IgD-negative memory B cell (primary cell): ENCODE measurements around the gene SLX9. TPM values are rescaled to one million over a fixed set of nuclear protein-coding genes. Genes with fewer than 3 reads are reported as not detected.
A peak's percentile ranks its signal among the peaks of the same experiment; 100 is the strongest.
"Not testable (repeated sequence)": the region's sequence is repeated elsewhere in the genome, so short reads cannot be mapped to it uniquely, and the experiment has no call there.

Experiments used
- H3K27ac Mint-ChIP-seq, 3 donors: one replicate each; pipeline ENCODE4 v1.8.0; 2020 to 2022; ENCODE audit warnings: mild to moderate bottlenecking in 3 of 3, mixed read lengths in 3 of 3, moderate library complexity in 1 of 3
- H3K27me3 Mint-ChIP-seq: one replicate; pipeline ENCODE4 v1.8.0; 2021; ENCODE audit warnings: mixed read lengths
- H3K36me3 Mint-ChIP-seq: one replicate; pipeline ENCODE4 v1.8.0; 2020; ENCODE audit warnings: mild to moderate bottlenecking, mixed read lengths
- H3K4me1 Mint-ChIP-seq, 3 donors: one replicate each; pipeline ENCODE4 v1.8.0; 2020 to 2022; ENCODE audit warnings: mixed read lengths in 3 of 3, mild to moderate bottlenecking in 1 of 3
- H3K4me3 Mint-ChIP-seq, 4 donors: one replicate each; pipeline ENCODE4 v1.8.0; 2020 to 2022; ENCODE audit warnings: mild to moderate bottlenecking in 4 of 4, mixed read lengths in 4 of 4, moderate library complexity in 3 of 4
- H3K9me3 Mint-ChIP-seq, 3 donors: one replicate each; pipeline ENCODE4 v1.8.0; 2020 to 2021; ENCODE audit warnings: mixed read lengths in 3 of 3, mild to moderate bottlenecking in 1 of 3
- polyA plus RNA-seq: library from polyadenylated mRNA; unstranded; fragments of 300-500 nt; fragmentation: Illumina TruSeq; gene quantifications from one replicate; pipeline ENCODE4 v1.2.3, GENCODE V29; 2021

The SLX9 gene
- polyA plus RNA-seq, 1 donor from 2014 or later: 12.3 TPM

GRCh38 chr21:44907966-44908895, 31.6 kb upstream of the SLX9 start:
- H3K4me1 Mint-ChIP-seq: peaks cover 15 to 44% (median 36%) of the 10 kb centered on the region in 3 donors
- peak overlapping the region in 2 of 4 donors; percentile 57 to 89 for H3K4me3 Mint-ChIP-seq

DNA sequence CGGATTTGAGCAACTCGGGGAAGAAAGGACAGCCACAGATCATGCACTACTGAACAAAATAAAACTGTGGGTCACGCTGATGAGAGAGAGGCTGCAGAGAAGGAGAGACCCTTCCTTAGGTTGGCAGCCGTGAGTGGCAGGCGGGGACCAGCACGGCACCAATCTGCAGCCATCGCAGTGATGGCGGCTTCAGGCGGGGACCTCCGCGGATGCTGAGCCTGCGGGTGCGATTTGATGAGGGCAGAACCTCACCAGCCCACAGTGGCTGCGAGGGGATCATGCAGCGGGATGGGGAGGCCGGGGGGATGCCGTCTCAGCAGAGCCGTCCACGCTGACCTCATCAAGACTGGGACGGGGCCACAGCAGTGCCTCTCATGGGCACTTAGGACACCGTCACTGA, 30.9 kb upstream of the SLX9 start:
- no peaks in the 10 kb centered on the region for H3K9me3 Mint-ChIP-seq
- H3K27ac Mint-ChIP-seq: no peak overlapping the region
- peaks cover 15 to 43% (median 36%) of the 10 kb centered on the region in 3 donors for H3K4me1 Mint-ChIP-seq
- peaks cover 1% of the 10 kb centered on the region for H3K27me3 Mint-ChIP-seq
- peak overlapping the region in 2 of 4 donors; percentile 44 to 89 for H3K4me3 Mint-ChIP-seq
- H3K36me3 Mint-ChIP-seq: peaks cover 4% of the 10 kb centered on the region

More at GRCh38 chr21:44907966-44908895, 31.6 kb upstream of the SLX9 start:
- Mint-ChIP-seq H3K36me3 (peaks cover 4% of the 10 kb centered on the region), H3K27me3 (peaks cover 1% of the 10 kb centered on the region), H3K9me3 (no peaks in the 10 kb centered on the region), H3K27ac (peak overlapping the region in 2 of 3 donors; percentile 44 to 71)

DNA sequence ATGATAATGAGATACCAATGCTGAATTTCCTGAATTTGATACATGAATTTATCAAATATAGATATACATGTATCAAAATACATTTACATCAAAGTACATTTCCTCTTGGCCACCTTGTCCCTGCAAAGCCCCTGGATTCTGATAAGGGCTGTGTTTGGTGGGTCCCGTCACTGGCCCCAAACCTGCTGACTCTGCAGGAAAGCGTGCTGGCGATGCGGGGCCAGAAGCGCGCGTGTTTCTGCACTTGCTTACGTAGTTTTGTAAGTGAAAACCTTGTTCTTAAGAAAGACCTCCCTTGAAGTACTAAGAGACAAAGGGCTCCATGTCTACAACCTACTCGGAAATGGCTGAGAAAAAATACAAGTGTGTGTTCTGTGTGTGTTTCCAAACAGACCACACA, 30.1 kb upstream of the SLX9 start:
- Mint-ChIP-seq H3K27ac (no peak overlapping the region), H3K4me3 (peak overlapping the region in 2 of 4 donors; percentile 57 to 60), H3K36me3 (no peaks in the 10 kb centered on the region), H3K4me1 (peaks cover 21 to 44% (median 37%) of the 10 kb centered on the region in 3 donors), H3K9me3 (no peaks in the 10 kb centered on the region), H3K27me3 (peaks cover 1% of the 10 kb centered on the region)

DNA sequence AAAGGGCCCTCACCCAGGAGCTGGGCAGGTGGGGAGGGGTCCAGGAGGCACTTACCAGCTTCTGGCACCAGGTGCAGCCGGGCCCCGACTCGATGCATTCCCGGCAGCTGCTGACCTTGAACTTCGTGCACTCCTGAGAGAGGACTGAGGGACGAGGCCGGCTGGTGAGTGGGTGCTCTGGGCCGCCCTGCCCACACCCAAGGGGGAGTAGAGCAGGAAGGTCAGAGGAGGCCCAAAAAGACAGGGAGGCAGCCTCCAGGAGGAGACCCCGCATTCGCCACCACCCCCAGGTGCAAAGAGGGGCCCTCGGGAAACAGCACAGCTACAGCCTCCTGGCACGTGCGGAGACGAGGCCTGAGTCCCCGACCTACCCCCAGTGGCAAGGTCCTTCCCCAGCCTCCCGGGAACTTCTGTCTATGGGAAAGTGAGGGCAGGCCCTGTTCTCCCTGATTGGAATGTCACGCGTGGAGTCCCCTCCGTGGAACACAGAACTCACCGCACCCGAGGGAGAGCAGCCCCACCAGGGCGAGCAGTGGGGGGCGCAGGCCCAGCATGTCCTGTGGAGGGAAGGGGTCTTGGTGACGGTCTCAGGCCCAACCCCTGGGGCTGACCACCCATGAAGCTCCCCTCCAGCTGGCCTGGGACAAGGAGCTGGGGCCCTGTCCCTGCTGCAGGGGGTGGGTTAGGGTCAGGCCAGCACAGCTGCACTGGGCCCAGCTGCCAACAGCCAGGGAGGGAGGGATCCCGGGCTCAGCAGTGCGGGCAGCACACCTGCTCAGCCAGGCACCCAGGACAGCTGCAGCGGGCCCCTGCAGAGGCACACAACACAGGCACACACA, 29.4 kb upstream of the SLX9 start:
- Mint-ChIP-seq H3K4me3 (peak overlapping the region in 2 of 4 donors; percentile 51 to 60), H3K27me3 (peaks cover 1% of the 10 kb centered on the region), H3K36me3 (no peaks in the 10 kb centered on the region), H3K4me1 (peaks cover 21 to 48% (median 42%) of the 10 kb centered on the region in 3 donors), H3K27ac (peak overlapping the region in 1 of 3 donors; percentile 60), H3K9me3 (no peaks in the 10 kb centered on the region)

DNA sequence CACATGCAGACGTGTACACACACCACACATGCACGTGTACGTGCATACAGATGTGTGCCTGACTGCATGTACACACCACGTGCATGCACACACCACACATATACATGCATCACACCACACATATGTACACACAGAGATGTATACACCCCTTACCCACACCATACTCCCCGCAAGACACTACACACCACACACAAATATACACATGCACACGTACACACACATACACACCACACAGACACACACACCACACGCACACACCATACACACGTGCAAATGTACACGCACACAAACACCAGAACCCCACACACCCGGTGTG, 28.8 kb upstream of the SLX9 start:
- Mint-ChIP-seq H3K4me3 (peak overlapping the region in 1 of 4 donors; percentile 83), H3K9me3 (no peaks in the 10 kb centered on the region), H3K36me3 (no peaks in the 10 kb centered on the region), H3K27ac (peak overlapping the region in 2 of 3 donors; percentile 60 to 77), H3K27me3 (peaks cover 1% of the 10 kb centered on the region), H3K4me1 (peaks cover 21 to 49% (median 43%) of the 10 kb centered on the region in 3 donors)

GRCh38 chr21:44911384-44912157, 28.3 kb upstream of the SLX9 start:
- Mint-ChIP-seq H3K4me1 (peaks cover 21 to 52% (median 45%) of the 10 kb centered on the region in 3 donors), H3K4me3 (peak overlapping the region; percentile 38 to 83 (median 50)), H3K27ac (peak overlapping the region; percentile 60 to 80 (median 77)), H3K27me3 (peaks cover 1% of the 10 kb centered on the region), H3K9me3 (no peaks in the 10 kb centered on the region), H3K36me3 (no peaks in the 10 kb centered on the region)

- peak overlapping the region; percentile 34 to 83 (median 48) for H3K4me3 Mint-ChIP-seq
- H3K9me3 Mint-ChIP-seq: no peaks in the 10 kb centered on the region
- peaks cover 26 to 55% (median 50%) of the 10 kb centered on the region in 3 donors for H3K4me1 Mint-ChIP-seq
- peaks cover 1% of the 10 kb centered on the region for H3K27me3 Mint-ChIP-seq
- peak overlapping the region in 2 of 3 donors; percentile 60 to 80 for H3K27ac Mint-ChIP-seq
- H3K36me3 Mint-ChIP-seq: no peaks in the 10 kb centered on the region
Measured at GRCh38 chr21:44912158-44912473, 27.7 kb upstream of the SLX9 start.

- not testable (repeated sequence) for H3K9me3 Mint-ChIP-seq, H3K27me3 Mint-ChIP-seq, H3K36me3 Mint-ChIP-seq
- peak overlapping the region in 3 of 4 donors; percentile 38 to 83 (median 58) for H3K4me3 Mint-ChIP-seq
- H3K27ac Mint-ChIP-seq: peak overlapping the region in 2 of 3 donors; percentile 60 to 80
- peaks cover 28 to 58% (median 53%) of the 10 kb centered on the region in 3 donors for H3K4me1 Mint-ChIP-seq
Measured at GRCh38 chr21:44912506-44913412, 27.1 kb upstream of the SLX9 start.

DNA sequence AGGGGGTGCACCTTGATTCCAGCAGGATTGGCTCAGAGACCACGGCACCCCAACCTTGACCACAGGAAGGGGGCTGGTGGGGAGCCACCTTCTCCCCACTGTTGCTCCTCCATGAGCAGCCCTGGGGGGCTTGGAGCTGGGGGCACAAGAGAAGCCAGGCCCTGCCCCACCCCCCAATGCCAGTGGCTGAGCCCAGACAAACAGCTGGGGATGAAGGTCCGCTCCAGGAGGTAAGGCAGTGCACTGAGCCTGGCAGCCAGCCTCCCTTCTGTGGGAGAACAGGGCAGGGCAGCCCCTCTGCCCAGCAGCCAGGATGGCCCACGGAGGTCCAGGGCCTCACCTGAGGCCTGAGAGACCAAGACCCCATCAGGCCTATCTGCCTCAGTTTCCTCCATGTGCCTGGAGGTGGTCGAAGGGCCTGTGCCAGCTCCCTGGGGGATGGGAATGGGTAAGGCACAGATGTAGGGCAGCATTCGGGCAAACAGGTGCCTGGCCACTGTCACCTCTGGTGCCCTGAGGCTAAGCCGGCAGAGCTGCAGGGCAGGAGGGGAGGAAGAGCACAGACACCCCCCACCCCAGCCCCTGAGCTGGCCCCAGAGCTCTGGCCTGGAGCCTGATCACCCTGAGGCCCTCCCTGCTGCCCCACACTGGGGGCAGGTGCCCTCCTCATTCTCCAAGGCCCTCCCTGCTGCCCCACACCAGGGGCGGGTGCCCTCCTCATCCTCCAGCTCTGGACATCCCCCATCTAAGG, 26.2 kb upstream of the SLX9 start:
- no peaks in the 10 kb centered on the region for H3K36me3 Mint-ChIP-seq
- peaks cover 26 to 54% (median 54%) of the 10 kb centered on the region in 3 donors for H3K4me1 Mint-ChIP-seq
- no peaks in the 10 kb centered on the region for H3K9me3 Mint-ChIP-seq
- peak overlapping the region; percentile 75 to 93 (median 88) for H3K4me3 Mint-ChIP-seq
- H3K27me3 Mint-ChIP-seq: no peaks in the 10 kb centered on the region
- H3K27ac Mint-ChIP-seq: peak overlapping the region; percentile 68 to 90 (median 72)

DNA sequence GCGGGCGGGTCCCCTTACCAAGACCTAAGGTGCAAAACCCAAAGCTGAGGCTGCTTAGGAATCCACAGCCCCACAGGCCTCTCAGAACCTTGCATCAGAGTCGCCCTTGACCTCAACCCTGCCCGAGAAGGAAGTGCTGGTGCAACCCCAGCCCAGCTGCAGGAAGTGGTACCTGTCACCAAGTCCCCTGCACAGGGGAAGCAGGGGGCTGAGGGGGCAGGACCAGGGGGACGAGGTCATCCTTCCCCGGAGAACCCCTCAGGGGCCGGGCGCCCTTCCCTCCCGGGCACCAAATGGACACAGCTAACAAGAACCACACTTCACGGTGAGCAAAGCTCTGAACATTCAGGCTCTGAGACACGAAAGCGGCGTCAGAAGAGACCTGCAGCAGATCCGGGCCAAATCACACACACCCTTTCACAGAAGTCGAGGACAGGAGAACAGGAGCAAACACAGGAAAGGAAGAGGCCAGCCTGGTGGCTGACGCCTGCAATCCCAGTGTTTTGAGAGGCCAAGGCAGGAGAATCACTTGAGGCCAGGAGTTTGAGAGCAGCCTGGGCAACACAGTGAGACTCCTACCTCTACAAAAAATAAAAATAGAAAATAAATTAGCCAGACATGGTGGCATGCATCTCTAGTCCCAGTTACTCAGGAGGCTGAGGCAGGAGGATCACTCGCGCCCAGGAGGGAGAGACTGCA, 25.5 kb upstream of the SLX9 start:
- Mint-ChIP-seq H3K9me3 (no peaks in the 10 kb centered on the region), H3K4me3 (peak overlapping the region; percentile 75 to 93 (median 88)), H3K4me1 (peaks cover 26 to 53% (median 53%) of the 10 kb centered on the region in 3 donors), H3K27me3 (no peaks in the 10 kb centered on the region), H3K27ac (peak overlapping the region; percentile 68 to 90 (median 72)), H3K36me3 (no peaks in the 10 kb centered on the region)

DNA sequence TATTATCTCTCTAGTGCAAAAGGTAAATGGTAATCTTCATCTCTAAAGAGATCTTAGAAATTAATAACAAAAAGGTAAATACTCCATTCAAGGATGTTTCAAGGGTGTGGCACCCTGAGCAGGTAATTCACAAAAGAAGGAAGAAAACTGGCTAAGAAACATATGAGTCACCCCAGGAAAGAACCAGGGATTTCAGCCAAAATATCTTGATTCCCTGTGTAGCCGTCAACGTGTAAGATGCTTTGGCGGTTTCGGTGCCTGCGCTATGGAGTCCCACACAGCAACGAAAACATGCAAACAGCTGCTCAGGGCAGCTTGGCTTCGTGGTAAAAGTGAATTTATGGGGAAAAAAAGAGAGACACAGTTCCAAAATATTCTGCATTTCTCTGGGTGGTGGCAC, 22.9 kb upstream of the SLX9 start:
- H3K9me3 Mint-ChIP-seq: no peaks in the 10 kb centered on the region
- peak overlapping the region; percentile 31 to 86 (median 82) for H3K4me3 Mint-ChIP-seq
- peaks cover 27 to 54% (median 48%) of the 10 kb centered on the region in 3 donors for H3K4me1 Mint-ChIP-seq
- peak overlapping the region; percentile 14 to 90 (median 85) for H3K27ac Mint-ChIP-seq
- peaks cover 2% of the 10 kb centered on the region for H3K36me3 Mint-ChIP-seq
- no peaks in the 10 kb centered on the region for H3K27me3 Mint-ChIP-seq

DNA sequence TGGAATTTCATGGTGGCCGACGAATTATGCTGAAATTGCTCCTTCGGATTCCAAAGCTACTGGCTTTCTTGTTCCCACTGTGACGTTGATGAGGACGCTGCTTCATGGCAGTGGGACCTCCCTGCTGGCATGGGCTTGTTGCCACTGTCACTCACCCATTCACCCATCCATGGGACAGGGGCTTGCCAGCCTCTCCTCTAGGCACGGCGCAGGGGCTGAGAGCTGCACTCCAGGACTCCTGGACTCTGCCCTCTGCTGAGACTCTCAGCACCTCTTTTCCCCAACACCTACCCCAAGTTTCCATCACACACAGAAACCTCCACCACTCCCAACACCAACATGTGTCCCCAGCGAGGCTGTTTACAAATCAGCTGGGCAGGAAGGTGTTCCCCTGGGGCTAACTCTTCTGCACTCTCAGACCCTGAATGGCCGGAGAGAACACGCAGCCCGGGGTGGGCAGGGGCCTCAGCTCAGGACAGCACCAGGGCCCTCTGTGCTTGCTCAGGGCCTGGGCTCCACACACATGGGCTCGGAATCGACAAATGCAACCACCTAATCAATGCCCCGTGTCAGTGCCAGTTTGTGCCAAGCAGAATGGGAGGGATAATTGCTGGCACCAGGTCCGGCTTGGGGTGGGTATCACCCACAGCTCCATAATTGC, 22.3 kb upstream of the SLX9 start:
- Mint-ChIP-seq H3K9me3 (no peaks in the 10 kb centered on the region), H3K27me3 (no peaks in the 10 kb centered on the region), H3K4me3 (peak overlapping the region; percentile 48 to 86 (median 82)), H3K36me3 (peaks cover 2% of the 10 kb centered on the region), H3K4me1 (peaks cover 27 to 53% (median 45%) of the 10 kb centered on the region in 3 donors), H3K27ac (peak overlapping the region in 1 of 3 donors; percentile 85)
